A549 (cell line): ENCODE measurements around the gene HOXB1. TPM values are rescaled to one million over a fixed set of nuclear protein-coding genes. Genes with fewer than 3 reads are reported as not detected.

Source experiments
- ATAC-seq, 2 experiments: fragments of 200-7000 bp in 1 of 2; fragments of >200 bp in 1 of 2; cut with Nextera tagmentation in 1 of 2; cut with Tn5 transposase in 1 of 2; 3 replicates each; pipeline versions ENCODE4 v1.8.0 to v1.9.1; 2018 to 2020; ENCODE audit warnings: mild to moderate bottlenecking in 1 of 2, moderate library complexity in 1 of 2
- CTCF ChIA-PET: fragments of 300-600 bp; sonication (Branson Sonifier 250); formaldehyde crosslinking; extraction: SDS; loops from one replicate; lab custom pipeline; 2021; ENCODE audit warnings: antibody characterized with exemption, inconsistent platforms; lab: Yijun Ruan, JAX
- POLR2A ChIA-PET: fragments of 350-600 bp; formaldehyde crosslinking; extraction: SDS; loops from one replicate; lab custom pipeline; 2021; ENCODE audit warnings: antibody characterized with exemption, inconsistent platforms; lab: Yijun Ruan, JAX
- DNase-seq, 2 experiments: peaks; one replicate each; pipeline versions ENCODE4 v3.0.0 to v3.0.0-alpha.2; 2011 to 2016; ENCODE audit warnings: low read depth in 1 of 2, low spot score in 1 of 2
- FAIRE-seq: peaks from 2 replicates; lab custom pipeline; 2011; peaks lifted over from hg19 to GRCh38; lab: Jason Lieb, UNC
- H3K27ac ChIP-seq, 2 experiments: fragments of >200 bp; sonication (Bioruptor Twin); formaldehyde crosslinking; 3 replicates each; pipeline ENCODE4 v1.5.1; 2016 to 2017
- H3K4me1 ChIP-seq: fragments of >200 bp; sonication (Bioruptor Twin); formaldehyde crosslinking; 3 replicates; pipeline ENCODE4 v1.6.1; 2016
- H3K4me2 ChIP-seq: fragments of >200 bp; sonication (Bioruptor Twin); formaldehyde crosslinking; 3 replicates; pipeline ENCODE4 v1.6.1; 2016
- H3K4me3 ChIP-seq: fragments of >200 bp; sonication (Bioruptor Twin); formaldehyde crosslinking; 3 replicates; pipeline ENCODE4 v1.5.1; 2016
- H3K9me3 ChIP-seq: fragments of >200 bp; sonication (Bioruptor Twin); formaldehyde crosslinking; 3 replicates; pipeline ENCODE4 v1.6.1; 2016
- ATOH8 ChIP-seq: fragments of 250-450 bp; sonication (Bioruptor Pico); IDR thresholded peaks from 2 replicates; pipeline ENCODE4 v1.5.0; 2020; ENCODE audit warnings: low read depth, mild to moderate bottlenecking, moderate library complexity
- CBX8 ChIP-seq: fragments of 200-600 bp; sonication (generic); IDR thresholded peaks from 2 replicates; pipeline ENCODE4 v1.6.1; 2016
- CEBPB ChIP-seq, 2 experiments: fragments of >200 bp in 1 of 2; sonication (Bioruptor Twin) in 1 of 2; formaldehyde crosslinking in 1 of 2; IDR thresholded peaks; 2 replicates each; pipeline ENCODE4 v1.6.1; 2012 to 2016
- CHD4 ChIP-seq: fragments of 200-600 bp; sonication (generic); IDR thresholded peaks from 2 replicates; pipeline ENCODE4 v1.6.1; 2016; ENCODE audit warnings: antibody characterized with exemption, mild to moderate bottlenecking, borderline replicate concordance
- ESRRA ChIP-seq: fragments of 150-350 bp; IDR thresholded peaks from 2 replicates; pipeline ENCODE4 v1.6.1; 2014; ENCODE audit warnings: mild to moderate bottlenecking, low read length, borderline replicate concordance
- HES2 ChIP-seq: fragments of >200 bp; sonication (Bioruptor Twin); formaldehyde crosslinking; IDR thresholded peaks from 2 replicates; pipeline ENCODE4 v1.6.1; 2016
- HOXA7 ChIP-seq: fragments of 250-450 bp; sonication (Bioruptor Pico); IDR thresholded peaks from 2 replicates; pipeline ENCODE4 v1.5.0; 2020; ENCODE audit warnings: mild to moderate bottlenecking, moderate library complexity
- JUN ChIP-seq, 2 experiments: fragments of >200 bp; sonication (Bioruptor Twin); formaldehyde crosslinking; IDR thresholded peaks; 2 replicates in 1 of 2; 3 replicates in 1 of 2; pipeline ENCODE4 v1.6.1; 2016 to 2017
- MYC ChIP-seq: IDR thresholded peaks from 2 replicates; pipeline ENCODE4 v1.6.1; 2012; ENCODE audit warnings: mild to moderate bottlenecking, inconsistent platforms, low read length, improper control_type of control experiment, borderline replicate concordance
- PHF8 ChIP-seq: fragments of 200-600 bp; sonication (generic); IDR thresholded peaks from 2 replicates; pipeline ENCODE4 v1.6.1; 2016; ENCODE audit warnings: low read depth, mild to moderate bottlenecking, antibody characterized with exemption, moderate library complexity, borderline replicate concordance
- RNF2 ChIP-seq: fragments of 200-600 bp; sonication (generic); IDR thresholded peaks from 2 replicates; pipeline ENCODE4 v1.6.1; 2016; ENCODE audit warnings: low read depth, mild to moderate bottlenecking, antibody characterized with exemption, moderate library complexity, borderline replicate concordance
- TFCP2L1 ChIP-seq: fragments of 250-450 bp; sonication (Bioruptor Pico); IDR thresholded peaks from 2 replicates; pipeline ENCODE4 v1.5.0; 2021; ENCODE audit warnings: mild to moderate bottlenecking
- TP53 ChIP-seq: fragments of 250-450 bp; sonication (Bioruptor Pico); IDR thresholded peaks from 2 replicates; pipeline ENCODE4 v1.5.0; 2021; ENCODE audit warnings: mild to moderate bottlenecking, moderate library complexity
- ZFP36 ChIP-seq: fragments of 450-650 bp; IDR thresholded peaks from 2 replicates; pipeline ENCODE4 v1.6.1; 2014; ENCODE audit warnings: borderline replicate concordance; ENCODE audit not compliant: partially characterized antibody
- ZNF302 ChIP-seq: fragments of 250-450 bp; sonication (Bioruptor Pico); IDR thresholded peaks from 2 replicates; pipeline ENCODE4 v1.9.0; 2021; ENCODE audit warnings: inconsistent platforms, mild to moderate bottlenecking, moderate library complexity
- WGBS: methylation state at CpG from one replicate; pipeline ENCODE4 v1.1.6; 2017; ENCODE audit errors: missing lambda C conversion rate; 5-methylcytosine and 5-hydroxymethylcytosine counted together
- polyA plus RNA-seq, 4 experiments: library from polyadenylated mRNA; depleted of rRNA in 3 of 4; stranded (reverse); fragments of >200 nt; fragmentation: RNase III in 1 of 4; extraction: RNeasy Plus Mini Kit Qiagen cat#74134 plus additional on column Dnase treatment in 1 of 4; gene quantifications; 2 replicates in 3 of 4; 3 replicates in 1 of 4; pipeline ENCODE4 v1.2.3, GENCODE V29; 2011 to 2017
- TF ChIP-seq, protein P1 (sequence below): fragments of 450-650 bp; IDR thresholded peaks from 2 replicates; pipeline ENCODE4 v1.6.1; 2014; ENCODE audit warnings: antibody characterized with exemption
- TF ChIP-seq, protein P2 (sequence below): fragments of 250-450 bp; sonication (Bioruptor Pico); IDR thresholded peaks from 2 replicates; pipeline ENCODE4 v1.5.0; 2021; ENCODE audit warnings: mild to moderate bottlenecking, moderate library complexity, borderline replicate concordance
- TF ChIP-seq, protein P3 (sequence below): IDR thresholded peaks from 2 replicates; pipeline ENCODE4 v1.6.1; 2012; ENCODE audit warnings: low read depth, borderline replicate concordance

HOXB1 gene
- polyA plus RNA-seq, 2 of the 4 experiments (the other 2 are of a cell fraction) = not detected

GRCh38 chr17:48562934-48563333, 32.1 kb upstream of the HOXB1 start:
- Histone ChIP-seq H3K4me3 (no peak overlapping the region), H3K4me1 (peaks cover 13% of the 10 kb centered on the region; the same call in 2 of the 3 replicates), H3K27ac (no peak overlapping the region), H3K9me3 (no peaks in the 10 kb centered on the region)
- FAIRE-seq = no peak
- ChIA-PET POLR2A (no interaction called here), CTCF (interaction anchor here (0.9 to 3.6 kb wide), 8 partner anchors 21 to 282 kb away, joined by 3 to 13 read pairs (median 4); no protein-coding TSS in a partner anchor)
- DNase-seq = no peak
- ATAC-seq = no peak
- no peak for TF ChIP-seq ZNF302
- TF ChIP-seq RNF2 = no peak
- TF ChIP-seq CHD4 = no peak
- TF ChIP-seq PHF8 = no peak
- TF ChIP-seq, protein P1, sequence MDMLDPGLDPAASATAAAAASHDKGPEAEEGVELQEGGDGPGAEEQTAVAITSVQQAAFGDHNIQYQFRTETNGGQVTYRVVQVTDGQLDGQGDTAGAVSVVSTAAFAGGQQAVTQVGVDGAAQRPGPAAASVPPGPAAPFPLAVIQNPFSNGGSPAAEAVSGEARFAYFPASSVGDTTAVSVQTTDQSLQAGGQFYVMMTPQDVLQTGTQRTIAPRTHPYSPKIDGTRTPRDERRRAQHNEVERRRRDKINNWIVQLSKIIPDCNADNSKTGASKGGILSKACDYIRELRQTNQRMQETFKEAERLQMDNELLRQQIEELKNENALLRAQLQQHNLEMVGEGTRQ = no peak
- TF ChIP-seq CBX8 = no peak
- no peak for TF ChIP-seq MYC
- TF ChIP-seq ATOH8 (CRISPR knock-in tag) = no peak
- TF ChIP-seq, all 56 proteins: peak for 0
- H3K4me2 ChIP-seq = no peak overlapping the region
- 76% methylated on average over 5 of the region's 5 CpGs for WGBS

DNA sequence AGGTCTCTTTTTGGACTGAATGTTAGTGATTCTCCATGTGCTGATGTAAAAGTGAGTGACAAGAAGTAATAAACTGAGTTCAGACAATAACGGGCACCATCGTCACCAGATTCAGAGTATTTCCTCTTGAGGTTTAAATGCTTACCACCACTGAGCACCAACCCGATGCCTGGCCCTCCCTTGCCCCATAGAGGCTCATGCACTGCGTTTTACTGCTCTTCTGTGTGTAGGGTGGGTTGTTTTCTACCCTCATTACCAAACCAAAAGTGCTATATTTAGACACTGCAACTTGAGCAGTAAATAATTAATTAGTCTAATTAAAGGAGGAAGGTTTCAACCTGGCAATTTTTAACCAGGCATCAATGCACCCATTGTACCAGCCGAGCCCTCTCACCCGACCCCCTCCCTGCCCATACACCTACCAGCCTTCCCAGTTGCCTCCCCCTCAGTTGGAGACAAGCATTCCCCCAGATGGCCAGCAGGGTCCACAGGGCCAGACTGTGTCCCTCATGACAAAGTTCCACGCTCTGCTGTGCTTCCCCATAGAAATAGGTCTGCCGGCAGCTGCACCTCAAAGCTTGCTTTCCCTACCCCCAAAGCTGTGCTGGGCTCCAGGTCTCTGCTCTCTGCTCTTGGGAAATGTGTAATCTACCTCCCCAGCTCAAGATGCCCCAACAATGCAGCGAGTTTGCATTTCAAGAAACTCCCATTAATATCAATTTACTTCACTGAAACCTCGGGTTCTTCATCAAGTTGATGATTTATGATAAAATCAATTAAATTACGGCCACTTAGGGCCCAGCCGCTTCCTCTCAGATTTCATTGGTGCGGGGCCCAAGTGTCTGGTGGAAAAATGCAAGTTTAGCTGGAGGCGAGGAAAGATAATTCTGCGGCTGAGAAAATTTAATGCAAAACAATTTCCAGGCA, 31.3 kb upstream of the HOXB1 start:
- peaks cover 10% of the 10 kb centered on the region for H3K4me1 ChIP-seq
- H3K9me3 ChIP-seq = no peaks in the 10 kb centered on the region
- TF ChIP-seq ESRRA = no peak
- no peak for TF ChIP-seq HOXA7
- no peak for TF ChIP-seq TP53 (CRISPR knock-in tag)
- no peak for TF ChIP-seq CEBPB (IDR thresholded peaks at IDR 0.05)
- TF ChIP-seq CHD4 = no peak
- no peak for TF ChIP-seq JUN (IDR thresholded peaks at IDR 0.05)
- TF ChIP-seq, protein P2, sequence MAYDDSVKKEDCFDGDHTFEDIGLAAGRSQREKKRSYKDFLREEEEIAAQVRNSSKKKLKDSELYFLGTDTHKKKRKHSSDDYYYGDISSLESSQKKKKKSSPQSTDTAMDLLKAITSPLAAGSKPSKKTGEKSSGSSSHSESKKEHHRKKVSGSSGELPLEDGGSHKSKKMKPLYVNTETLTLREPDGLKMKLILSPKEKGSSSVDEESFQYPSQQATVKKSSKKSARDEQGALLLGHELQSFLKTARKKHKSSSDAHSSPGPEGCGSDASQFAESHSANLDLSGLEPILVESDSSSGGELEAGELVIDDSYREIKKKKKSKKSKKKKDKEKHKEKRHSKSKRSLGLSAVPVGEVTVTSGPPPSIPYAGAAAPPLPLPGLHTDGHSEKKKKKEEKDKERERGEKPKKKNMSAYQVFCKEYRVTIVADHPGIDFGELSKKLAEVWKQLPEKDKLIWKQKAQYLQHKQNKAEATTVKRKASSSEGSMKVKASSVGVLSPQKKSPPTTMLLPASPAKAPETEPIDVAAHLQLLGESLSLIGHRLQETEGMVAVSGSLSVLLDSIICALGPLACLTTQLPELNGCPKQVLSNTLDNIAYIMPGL (CRISPR knock-in tag) = no peak
- no peak for TF ChIP-seq HES2
- no peak for TF ChIP-seq TFCP2L1 (CRISPR knock-in tag)
- TF ChIP-seq, protein P3, sequence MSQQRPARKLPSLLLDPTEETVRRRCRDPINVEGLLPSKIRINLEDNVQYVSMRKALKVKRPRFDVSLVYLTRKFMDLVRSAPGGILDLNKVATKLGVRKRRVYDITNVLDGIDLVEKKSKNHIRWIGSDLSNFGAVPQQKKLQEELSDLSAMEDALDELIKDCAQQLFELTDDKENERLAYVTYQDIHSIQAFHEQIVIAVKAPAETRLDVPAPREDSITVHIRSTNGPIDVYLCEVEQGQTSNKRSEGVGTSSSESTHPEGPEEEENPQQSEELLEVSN = no peak
- TF ChIP-seq ATOH8 (CRISPR knock-in tag) = no peak
- TF ChIP-seq ZFP36 = no peak
- POLR2A ChIA-PET = no interaction called here
- H3K4me3 ChIP-seq = no peak overlapping the region
- H3K4me2 ChIP-seq = no peak overlapping the region
- CTCF ChIA-PET = interaction anchor here (0.8 to 3.6 kb wide), 9 partner anchors 21 to 282 kb away, joined by 3 to 13 read pairs (median 4); no protein-coding TSS in a partner anchor
- DNase-seq = peak in 1 of 2 experiments; percentile 66
- ATAC-seq = peak; percentile 74 to 87
- no peak for FAIRE-seq
- WGBS = 85% methylated on average over 15 of the region's 15 CpGs
- H3K27ac ChIP-seq = no peak overlapping the region
